ENCODE data around the gene TNFRSF6B.
"Not testable (repeated sequence)": the region's sequence is repeated elsewhere in the genome, so short reads cannot be mapped to it uniquely, and the experiment has no call there.

The TNFRSF6B gene

DNA sequence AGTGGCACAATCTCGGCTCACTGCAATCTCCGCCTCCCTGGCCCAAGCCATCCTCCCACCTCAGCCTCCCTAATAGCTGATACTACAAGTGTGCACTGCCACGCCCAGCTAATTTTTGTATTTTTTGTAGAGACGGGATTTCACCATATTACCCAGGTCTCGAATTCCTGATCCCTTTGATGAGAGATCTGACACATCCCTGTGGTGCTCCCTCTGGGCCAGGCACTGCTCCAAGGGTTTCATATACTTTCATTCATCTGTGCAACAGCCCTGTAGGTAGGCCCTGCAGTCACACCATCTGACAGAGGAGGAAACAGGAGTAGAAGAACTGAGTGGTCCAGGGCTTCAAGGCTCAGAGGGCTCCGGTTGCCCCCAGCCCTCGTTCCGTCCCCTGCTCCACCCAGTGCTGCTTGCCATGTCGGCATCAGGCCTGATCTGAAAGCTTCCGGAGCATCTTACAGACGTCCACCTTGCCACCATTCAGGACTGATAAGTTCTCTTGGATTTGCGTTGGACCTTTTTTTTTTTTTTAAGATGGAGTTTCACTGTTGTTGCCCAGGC, 14.7 kb downstream of the TNFRSF6B start:
- DNase-seq: no peak

DNA sequence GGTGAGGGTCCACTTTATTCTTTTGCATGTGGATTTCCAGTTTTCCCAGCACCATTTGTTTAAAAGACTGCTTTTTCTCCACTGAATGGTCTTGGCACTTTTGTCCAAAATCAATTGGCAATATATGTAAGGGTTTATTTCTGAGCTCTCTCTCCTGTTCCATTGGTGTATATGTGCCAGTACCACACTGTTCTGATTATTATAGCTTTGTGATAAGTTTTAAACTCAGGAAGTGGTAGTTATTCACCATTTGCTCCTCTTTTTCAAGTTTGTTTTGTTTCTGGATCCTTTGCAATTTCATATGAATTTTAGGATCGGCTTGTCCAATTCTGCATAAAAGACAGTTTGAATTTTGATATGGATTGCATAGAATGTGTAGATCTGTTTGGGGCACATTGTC, 15.7 kb downstream of the TNFRSF6B start:
- DNase-seq: no peak

DNA sequence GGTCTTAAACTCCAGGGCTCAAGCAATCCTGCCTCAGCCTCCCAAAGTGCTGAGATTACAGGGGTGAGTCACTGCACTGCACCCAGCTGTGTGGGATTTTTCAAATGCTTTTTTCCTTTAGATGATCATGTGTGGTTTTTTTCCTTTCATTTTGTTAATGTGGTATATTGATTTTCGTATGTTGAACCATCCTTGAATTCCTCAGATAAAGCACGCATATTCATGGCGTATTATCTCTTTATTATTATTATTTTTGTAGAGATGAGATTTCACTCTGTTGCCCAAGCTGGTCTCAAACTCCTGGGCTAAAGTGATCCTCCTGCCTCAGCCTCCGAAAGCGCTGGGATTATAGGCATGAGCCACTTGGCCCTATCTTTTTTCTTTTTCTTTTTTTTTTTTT, 18.4 kb downstream of the TNFRSF6B start:
- DNase-seq: no peak

DNA sequence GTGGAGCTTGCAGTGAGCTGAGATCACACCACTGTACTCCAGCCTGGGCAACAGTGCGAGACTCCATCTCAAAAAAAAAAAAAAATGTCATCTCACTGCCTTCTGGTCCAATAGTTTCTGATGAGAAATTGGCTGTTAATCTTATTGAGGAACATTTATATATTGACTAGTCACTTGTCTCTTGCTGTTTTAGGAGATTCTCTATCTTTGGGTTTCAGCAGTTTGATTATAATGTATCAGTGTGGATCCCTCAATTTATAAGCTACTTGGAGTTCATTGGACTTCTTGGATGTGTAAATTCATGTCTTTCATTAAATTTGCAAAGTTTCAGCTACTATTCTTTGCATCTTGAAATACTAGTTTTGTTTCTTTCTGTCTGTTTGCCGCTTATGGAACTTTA, 22.5 kb downstream of the TNFRSF6B start:
- DNase-seq: no peak

DNA sequence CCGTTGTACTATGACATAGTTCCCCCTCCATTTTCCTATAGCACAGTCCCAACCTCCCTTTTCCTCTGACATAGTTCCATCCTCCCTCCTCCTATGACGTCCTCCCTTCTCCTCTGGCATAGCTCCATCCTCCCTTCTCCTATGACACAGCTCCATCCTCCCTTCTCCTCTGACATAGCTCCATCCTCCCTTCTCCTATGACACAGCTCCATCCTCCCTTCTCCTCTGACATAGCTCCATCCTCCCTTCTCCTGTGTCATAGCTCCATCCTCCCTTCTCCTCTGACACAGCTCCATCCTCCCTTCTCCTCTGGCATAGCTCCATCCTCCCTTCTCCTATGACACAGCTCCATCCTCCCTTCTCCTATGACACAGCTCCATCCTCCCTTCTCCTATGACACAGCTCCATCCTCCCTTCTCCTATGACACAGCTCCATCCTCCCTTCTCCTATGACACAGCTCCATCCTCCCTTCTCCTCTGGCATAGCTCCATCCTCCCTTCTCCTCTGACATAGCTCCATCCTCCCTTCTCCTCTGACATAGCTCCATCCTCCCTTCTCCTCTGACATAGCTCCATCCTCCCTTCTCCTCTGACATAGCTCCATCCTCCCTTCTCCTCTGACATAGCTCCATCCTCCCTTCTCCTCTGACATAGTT, 26.6 kb downstream of the TNFRSF6B start:
- not testable (repeated sequence) for DNase-seq

DNA sequence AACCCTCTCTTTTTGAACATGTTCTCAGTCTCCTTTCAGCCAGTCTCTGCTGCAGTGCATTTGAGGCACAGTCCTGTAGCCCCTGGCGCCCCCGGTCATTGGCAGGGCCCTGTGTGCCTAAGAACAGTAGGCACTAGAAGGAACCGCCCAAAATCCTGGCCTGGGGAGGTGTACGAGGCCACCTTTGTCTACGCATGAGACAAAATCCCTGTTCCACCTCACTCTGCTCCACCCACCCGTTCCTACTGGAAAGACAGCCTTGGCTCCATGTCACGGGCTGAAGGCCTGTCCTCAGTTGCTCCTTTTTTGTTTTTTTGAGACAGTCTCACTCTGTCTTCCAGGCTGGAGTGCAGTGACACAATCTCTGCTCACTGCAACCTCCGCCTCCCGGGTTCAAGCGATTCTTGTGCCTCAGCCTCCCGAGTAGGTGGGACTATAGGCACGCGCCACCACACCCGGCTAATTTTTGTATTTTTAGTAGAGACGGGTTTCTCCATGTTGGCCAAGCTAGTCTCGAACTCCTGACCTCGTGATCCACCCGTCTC, 33.8 kb downstream of the TNFRSF6B start:
- not testable (repeated sequence) for DNase-seq

DNA sequence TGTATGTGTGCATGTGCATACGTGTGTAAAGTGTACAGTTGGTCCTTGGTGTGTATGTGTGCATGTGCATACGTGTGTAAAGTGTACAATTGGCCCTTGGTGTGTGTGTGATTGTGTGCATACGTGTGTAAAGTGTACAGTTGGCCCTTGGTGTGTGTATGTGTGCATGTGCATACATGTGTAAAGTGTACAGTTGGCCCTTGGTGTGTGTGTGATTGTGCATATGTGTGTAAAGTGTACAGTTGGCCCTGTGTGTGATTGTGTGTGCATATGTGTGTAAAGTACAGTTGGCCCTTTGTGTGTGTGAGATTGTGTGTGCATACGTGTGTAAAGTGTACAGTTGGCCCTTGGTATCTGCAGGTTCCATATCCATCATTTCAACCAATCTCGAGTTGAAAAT, 35.0 kb downstream of the TNFRSF6B start:
- no peak for DNase-seq

DNA sequence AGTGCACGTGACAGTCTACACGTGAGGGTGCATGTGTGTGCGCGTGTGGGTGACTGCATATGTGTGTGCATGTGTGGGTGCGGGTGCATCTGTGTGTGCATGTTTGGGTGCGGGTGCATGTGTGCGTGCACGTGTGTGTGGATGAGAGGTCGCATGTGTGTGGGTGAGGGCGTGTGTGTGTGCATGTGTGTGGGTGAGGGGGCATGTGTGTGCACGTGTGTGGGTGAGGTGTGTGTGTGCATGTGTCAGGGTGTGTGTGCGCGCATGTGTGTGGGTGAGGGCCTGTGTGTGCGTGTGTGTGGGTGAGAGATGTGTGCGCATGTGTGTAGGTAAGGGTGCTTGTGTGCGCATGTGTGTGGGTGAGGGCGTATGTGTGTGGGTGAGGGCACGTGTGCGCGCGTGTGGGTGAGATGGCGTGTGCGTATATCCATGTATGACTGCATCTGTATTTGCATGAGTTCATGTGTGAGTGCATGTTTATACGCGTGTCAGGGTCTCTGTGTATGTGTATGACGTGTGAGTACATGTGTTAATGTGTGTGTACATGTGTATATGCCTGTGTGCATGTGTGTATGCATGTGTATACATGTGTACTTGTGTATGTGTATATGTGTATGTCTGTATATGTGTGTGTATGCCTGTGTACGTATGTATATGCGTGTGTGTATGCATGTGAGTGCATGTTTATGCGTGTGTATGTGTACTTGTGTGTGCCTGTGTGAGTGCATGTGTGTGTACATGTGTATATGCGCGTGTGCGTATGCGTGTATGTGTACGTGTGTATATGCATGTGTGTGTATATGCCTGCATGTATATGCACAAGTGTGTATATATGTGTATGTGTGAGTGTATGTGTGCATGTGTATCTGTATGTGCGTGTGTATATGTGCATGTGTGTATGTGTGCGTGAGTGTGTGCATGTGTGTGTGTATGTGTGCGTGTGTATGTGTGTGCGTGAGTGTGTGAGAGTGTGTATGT, 36.0 kb downstream of the TNFRSF6B start:
- DNase-seq: no peak

DNA sequence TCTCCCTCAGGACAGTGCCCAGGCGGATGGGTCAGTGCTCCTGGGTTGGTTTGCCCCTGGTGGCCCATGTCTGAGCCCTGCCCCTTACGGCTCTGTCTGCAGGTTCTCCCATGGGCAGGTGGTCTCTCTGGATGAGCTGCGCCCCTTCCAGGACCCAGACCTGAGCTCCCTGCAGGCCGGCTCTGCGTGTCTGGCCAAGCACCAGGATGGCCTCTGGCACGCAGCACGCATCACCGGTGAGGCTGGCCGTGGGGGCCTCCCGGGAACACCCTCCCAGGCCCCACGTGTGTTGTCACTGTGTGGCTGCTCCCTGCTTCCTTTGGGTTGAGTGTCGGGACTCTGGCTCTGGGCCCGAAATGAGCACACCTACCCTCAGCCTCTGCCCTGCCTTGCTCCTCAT, 36.7 kb downstream of the TNFRSF6B start:
- DNase-seq: no peak

DNA sequence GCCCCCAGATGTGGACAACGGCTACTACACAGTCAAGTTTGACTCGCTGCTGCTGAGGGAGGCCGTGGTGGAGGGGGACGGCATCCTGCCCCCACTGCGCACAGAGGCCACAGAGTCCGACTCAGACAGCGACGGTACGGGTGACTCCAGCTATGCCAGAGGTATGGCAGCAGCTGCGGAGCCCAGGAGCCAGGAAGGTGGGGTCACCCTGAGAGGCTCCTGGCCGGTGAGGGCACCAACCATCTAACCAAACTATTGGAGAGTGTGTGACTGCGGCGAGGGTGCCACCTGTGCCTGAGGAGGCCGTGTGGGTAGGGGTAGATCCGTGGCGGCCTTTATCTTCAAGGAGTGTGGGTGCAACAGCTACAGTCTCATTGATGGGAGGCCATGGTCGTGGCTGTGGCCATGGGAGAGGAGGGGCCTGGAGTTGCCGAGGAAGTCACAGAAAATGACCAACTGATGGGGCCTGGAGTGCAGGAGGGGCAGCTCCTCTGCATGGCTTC, 37.2 kb downstream of the TNFRSF6B start:
- DNase-seq: no peak

DNA sequence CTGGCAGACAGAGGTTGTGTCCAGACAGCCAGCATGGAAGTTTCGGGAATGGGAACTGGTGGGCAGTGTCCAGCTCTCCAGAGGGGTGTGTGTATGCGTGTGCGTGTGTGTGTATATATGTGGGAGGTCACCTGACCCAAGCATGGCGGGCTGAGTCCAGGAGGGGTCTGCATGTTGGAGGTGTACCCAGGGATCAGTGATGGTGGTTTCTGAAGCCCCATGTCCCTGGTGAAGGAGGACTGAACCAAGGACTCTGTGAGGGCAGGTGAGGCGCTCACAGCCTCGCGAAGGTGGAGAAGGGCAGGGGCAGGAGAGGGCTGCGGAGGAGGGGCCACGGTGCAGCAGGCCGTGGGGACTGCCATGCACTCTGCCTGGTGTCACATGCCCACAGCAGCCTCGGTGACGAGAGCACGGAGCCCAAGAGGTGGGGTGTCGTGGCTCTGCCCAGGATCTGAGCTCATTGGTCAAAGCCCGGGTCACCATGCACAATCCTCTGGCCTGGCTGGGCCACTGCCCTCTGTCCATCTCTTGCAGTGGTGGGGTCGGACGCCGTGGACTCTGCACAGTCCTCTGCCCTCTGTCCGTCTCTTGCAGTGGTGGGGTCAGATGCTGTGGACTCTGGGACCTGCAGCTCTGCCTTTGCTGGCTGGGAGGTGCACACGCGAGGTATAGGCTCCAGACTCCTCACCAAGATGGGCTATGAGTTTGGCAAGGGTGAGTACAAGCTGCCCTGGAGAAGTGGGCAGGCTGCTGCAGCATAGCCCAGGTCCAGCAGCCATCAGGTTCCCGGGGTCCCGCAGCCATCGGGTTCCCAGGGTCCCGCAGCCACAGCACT, 37.9 kb downstream of the TNFRSF6B start:
- no peak for DNase-seq

DNA sequence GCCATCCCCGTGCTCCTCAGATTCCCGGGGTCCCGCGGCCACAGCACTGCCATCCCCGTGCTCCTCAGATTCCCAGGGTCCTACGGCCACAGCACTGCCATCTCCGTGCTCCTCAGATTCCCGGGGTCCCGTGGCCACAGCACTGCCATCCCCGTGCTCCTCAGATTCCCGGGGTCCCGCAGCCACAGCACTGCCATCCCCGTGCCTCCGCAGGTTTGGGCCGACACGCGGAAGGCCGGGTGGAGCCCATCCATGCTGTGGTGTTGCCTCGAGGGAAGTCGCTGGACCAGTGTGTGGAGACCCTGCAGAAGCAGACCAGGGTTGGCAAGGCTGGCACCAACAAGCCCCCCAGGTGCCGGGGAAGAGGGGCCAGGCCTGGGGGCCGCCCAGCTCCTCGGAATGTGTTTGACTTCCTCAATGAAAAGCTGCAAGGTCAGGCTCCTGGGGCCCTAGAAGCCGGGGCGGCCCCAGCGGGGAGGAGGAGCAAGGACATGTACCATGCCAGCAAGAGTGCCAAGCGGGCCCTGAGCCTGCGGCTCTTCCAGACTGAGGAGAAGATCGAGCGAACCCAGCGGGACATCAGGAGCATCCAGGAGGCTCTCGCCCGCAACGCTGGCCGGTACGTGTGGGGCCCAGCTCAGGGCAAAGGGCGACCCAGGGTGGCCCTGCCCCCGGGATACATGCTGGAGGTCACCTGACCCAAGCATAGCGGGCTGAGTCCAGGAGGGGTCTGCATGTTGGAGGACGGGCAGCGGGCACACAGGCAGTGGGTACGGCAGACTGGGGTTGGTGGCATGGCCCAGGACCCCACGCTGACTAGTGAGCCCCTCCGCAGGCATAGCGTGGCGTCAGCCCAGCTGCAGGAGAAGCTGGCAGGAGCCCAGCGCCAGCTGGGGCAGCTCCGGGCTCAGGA, 38.8 kb downstream of the TNFRSF6B start:
- DNase-seq: no peak

DNA sequence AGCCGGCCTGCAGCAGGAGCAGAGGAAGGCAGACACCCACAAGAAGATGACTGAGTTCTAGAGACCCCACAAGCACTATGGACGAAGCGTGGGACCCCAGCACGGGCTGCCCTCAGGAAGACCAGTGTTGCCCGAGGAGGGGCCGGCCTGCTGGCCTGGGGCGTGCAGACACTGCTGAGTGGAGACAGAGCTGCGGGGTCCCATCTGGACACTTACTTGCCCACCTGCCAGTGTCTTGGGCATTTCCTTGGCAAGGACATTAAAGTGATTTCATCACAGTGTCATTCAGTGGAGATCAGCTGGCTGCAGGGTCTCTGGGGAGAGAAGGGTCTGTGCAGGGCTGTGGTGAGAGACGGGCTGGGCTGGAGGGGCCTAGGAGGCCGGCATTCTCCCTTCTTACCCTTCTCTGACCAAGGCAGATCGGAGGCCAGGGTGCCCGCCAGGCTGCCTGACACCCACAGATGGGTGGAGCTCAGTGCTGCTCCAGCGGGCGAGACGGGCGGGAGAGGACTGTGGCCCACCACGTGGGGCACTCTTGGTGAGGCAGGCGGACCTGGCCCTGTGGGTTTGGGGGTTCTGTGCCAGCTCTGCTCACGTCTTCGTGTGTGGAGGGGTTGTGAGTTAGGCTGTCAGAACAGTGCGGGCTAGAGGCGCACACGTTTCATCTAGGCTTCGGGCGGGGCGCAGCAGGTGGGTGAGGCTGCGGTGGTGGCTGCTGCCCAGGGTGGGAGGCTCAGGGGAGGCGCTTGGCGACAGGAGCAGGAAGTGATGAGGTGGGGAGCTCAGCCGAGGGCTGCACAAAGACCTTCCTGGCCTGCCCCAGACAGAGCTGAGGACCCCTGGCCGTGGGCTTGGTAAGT, 39.6 kb downstream of the TNFRSF6B start, which contains the start of gene LIME1:
Gene LIME1, plus strand, starts transcription at position 806 of the 860 bp plus-strand sequence. CDS start 886 bp downstream, outside the sequence.
- DNase-seq: peak; percentile 79

DNA sequence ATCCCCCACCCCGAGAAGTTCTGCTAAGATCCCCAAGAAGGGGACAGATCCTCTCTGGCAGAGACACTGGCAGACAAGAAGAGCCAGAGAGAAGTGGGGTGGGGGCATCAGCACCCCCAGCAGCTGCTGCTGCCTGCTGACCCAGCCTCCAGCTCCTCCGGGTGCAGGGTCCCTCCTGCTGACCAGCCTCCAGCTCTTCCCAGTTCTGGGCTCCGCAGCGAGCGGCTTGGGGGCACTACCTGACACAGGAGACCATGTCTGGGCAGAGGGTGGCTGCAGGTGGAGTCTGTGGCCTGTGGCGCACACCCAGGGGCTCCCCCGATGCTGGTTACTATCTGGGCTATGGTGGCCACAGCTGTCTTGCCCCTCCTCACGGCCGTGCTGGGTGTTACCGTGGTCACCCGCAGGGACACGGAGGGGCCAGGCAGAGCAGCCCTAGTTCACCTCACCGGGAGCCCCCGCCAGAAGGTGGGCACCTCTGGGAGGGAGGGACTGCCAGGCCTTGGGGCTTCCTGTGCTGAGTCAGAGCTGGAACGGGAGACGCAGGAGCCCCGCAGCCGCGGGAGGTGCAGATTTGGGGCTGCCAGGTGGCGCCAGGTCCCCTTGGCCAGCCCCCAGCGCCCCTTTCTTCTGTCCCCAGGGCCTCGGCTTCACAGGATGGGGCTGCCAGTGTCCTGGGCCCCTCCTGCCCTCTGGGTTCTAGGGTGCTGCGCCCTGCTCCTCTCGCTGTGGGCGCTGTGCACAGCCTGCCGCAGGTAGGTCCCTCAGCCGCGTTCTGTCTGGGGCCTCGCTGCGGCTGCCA, 40.6 kb downstream of the TNFRSF6B start:
- DNase-seq: peak; percentile 34

DNA sequence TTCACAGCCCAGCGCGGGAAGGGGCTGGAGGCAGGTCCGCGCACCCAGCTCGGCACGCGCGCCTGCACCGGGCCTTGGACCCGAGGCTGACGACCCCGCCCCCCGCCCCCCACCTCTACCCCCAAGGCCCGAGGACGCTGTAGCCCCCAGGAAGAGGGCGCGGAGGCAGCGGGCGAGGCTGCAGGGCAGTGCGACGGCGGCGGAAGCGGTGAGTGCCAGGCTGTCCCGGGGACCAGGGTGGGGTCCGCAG, 41.2 kb downstream of the TNFRSF6B start:
- DNase-seq: no peak

DNA sequence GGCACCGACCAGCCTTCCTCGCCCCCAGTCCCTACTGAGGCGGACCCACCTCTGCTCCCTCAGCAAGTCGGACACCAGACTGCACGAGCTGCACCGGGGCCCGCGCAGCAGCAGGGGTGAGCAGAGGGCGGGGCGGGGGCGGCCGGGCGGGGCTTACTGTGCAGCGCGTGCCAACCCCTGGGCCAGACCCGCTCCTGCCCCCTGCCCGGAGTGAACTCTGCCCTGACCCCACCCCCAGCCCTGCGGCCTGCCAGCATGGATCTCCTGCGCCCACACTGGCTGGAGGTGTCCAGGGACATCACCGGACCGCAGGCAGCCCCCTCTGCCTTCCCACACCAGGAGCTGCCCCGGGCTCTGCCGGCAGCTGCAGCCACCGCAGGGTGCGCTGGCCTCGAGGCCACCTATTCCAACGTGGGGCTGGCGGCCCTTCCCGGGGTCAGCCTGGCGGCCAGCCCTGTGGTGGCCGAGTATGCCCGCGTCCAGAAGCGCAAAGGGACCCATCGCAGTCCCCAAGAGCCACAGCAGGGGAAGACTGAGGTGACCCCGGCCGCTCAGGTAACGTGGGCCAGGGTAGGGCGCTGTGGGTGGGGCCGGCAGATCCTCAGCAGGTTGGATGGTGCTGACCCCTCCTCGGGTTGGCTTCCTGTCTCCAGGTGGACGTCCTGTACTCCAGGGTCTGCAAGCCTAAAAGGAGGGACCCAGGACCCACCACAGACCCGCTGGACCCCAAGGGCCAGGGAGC, 41.7 kb downstream of the TNFRSF6B start:
- peak; percentile 55 for DNase-seq

DNA sequence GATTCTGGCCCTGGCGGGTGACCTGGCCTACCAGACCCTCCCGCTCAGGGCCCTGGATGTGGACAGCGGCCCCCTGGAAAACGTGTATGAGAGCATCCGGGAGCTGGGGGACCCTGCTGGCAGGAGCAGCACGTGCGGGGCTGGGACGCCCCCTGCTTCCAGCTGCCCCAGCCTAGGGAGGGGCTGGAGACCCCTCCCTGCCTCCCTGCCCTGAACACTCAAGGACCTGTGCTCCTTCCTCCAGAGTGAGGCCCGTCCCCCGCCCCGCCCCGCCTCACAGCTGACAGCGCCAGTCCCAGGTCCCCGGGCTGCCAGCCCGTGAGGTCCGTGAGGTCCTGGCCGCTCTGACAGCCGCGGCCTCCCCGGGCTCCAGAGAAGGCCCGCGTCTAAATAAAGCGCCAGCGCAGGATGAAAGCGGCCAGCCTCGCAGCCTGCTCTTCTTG, 42.3 kb downstream of the TNFRSF6B start:
- peak; percentile 69 for DNase-seq

All from hematopoietic multipotent progenitor cell treated with erythropoietin and hydrocortisone succinate and interleukin-3 and kit ligand, for 4 days (in vitro differentiated cells).